Subcutaneous abdominal adipose tissue (tissue), 5 donors: ENCODE measurements around the gene TARS1.

Experiments
- H3K27ac ChIP-seq: one replicate; pipeline ENCODE4 v1.7.0; 2013; ENCODE audit warnings: low read depth, mild to moderate bottlenecking, inconsistent platforms, low read length, moderate library complexity
- H3K27me3 ChIP-seq, 5 donors: one replicate each; pipeline ENCODE4 v1.7.0; 2013; ENCODE audit warnings: low read length in 5 of 5, inconsistent platforms in 1 of 5; ENCODE audit not compliant: control insufficient read depth in 5 of 5, insufficient read depth in 4 of 5
- H3K36me3 ChIP-seq, 5 donors: one replicate each; pipeline ENCODE4 v1.7.0; 2013; ENCODE audit warnings: low read length in 5 of 5; ENCODE audit not compliant: control insufficient read depth in 5 of 5, insufficient read depth in 5 of 5
- H3K4me1 ChIP-seq, 5 donors: one replicate each; pipeline ENCODE4 v1.7.0; 2013; ENCODE audit warnings: low read length in 5 of 5, mild to moderate bottlenecking in 3 of 5, moderate library complexity in 1 of 5; ENCODE audit not compliant: control insufficient read depth in 5 of 5, insufficient read depth in 5 of 5
- H3K4me3 ChIP-seq, 5 donors: one replicate each; pipeline ENCODE4 v1.7.0; 2013; ENCODE audit warnings: low read length in 5 of 5, low read depth in 1 of 5
- H3K9ac ChIP-seq, 5 donors: one replicate each; pipeline ENCODE4 v1.7.0; 2013; ENCODE audit warnings: low read length in 5 of 5, mild to moderate bottlenecking in 4 of 5, moderate library complexity in 3 of 5
- H3K9me3 ChIP-seq, 5 donors: one replicate each; pipeline ENCODE4 v1.7.0; 2013; ENCODE audit warnings: low read length in 5 of 5; ENCODE audit not compliant: control insufficient read depth in 5 of 5
- donor health status: healthy.
- donor health status: healthy.
- donor health status: healthy.
- donor health status: healthy.
- donor health status: healthy.

Gene TARS1

GRCh38 chr5:33480876-33481275 is 40.1 kb downstream of the TARS1 start:
- no peak overlapping the region for H3K27ac ChIP-seq
- H3K4me1 ChIP-seq: no peaks in the 10 kb centered on the region
- no peak overlapping the region for H3K4me3 ChIP-seq
- no peaks in the 10 kb centered on the region for H3K9me3 ChIP-seq
- no peak overlapping the region for H3K9ac ChIP-seq
- peaks cover 0 to 8% (median 0%) of the 10 kb centered on the region in 5 donors for H3K36me3 ChIP-seq
- no peaks in the 10 kb centered on the region for H3K27me3 ChIP-seq

GRCh38 chr5:33482335-33482734 is 41.6 kb downstream of the TARS1 start:
- Histone ChIP-seq H3K27me3 (no peaks in the 10 kb centered on the region), H3K36me3 (peaks cover 0 to 4% (median 0%) of the 10 kb centered on the region in 5 donors), H3K27ac (no peak overlapping the region), H3K4me1 (no peaks in the 10 kb centered on the region), H3K4me3 (no peak overlapping the region), H3K9ac (no peak overlapping the region), H3K9me3 (no peaks in the 10 kb centered on the region)

GRCh38 chr5:33487236-33487635 is 46.5 kb downstream of the TARS1 start:
- Histone ChIP-seq H3K36me3 (no peaks in the 10 kb centered on the region), H3K4me3 (no peak overlapping the region), H3K27me3 (no peaks in the 10 kb centered on the region), H3K4me1 (no peaks in the 10 kb centered on the region), H3K27ac (no peak overlapping the region), H3K9me3 (peaks cover 0 to 2% (median 0%) of the 10 kb centered on the region in 5 donors), H3K9ac (no peak overlapping the region)

GRCh38 chr5:33488558-33489355 is 48.0 kb downstream of the TARS1 start:
- no peaks in the 10 kb centered on the region for H3K36me3 ChIP-seq
- no peak overlapping the region for H3K27ac ChIP-seq
- H3K4me3 ChIP-seq: no peak overlapping the region
- peaks cover 0 to 2% (median 0%) of the 10 kb centered on the region in 5 donors for H3K9me3 ChIP-seq
- H3K27me3 ChIP-seq: no peaks in the 10 kb centered on the region
- H3K9ac ChIP-seq: no peak overlapping the region
- no peaks in the 10 kb centered on the region for H3K4me1 ChIP-seq

GRCh38 chr5:33489481-33490067 is 48.8 kb downstream of the TARS1 start:
- no peaks in the 10 kb centered on the region for H3K36me3 ChIP-seq
- peaks cover 0 to 2% (median 0%) of the 10 kb centered on the region in 5 donors for H3K9me3 ChIP-seq
- H3K27me3 ChIP-seq: no peaks in the 10 kb centered on the region
- H3K9ac ChIP-seq: no peak overlapping the region
- H3K27ac ChIP-seq: no peak overlapping the region
- no peak overlapping the region for H3K4me3 ChIP-seq
- H3K4me1 ChIP-seq: peaks cover 0 to 8% (median 0%) of the 10 kb centered on the region in 5 donors

GRCh38 chr5:33490071-33490665 is 49.4 kb downstream of the TARS1 start:
- Histone ChIP-seq H3K4me3 (no peak overlapping the region), H3K36me3 (no peaks in the 10 kb centered on the region), H3K27ac (no peak overlapping the region), H3K4me1 (peaks cover 0 to 13% (median 0%) of the 10 kb centered on the region in 5 donors), H3K9ac (no peak overlapping the region), H3K27me3 (no peaks in the 10 kb centered on the region), H3K9me3 (peaks cover 0 to 2% (median 0%) of the 10 kb centered on the region in 5 donors)

GRCh38 chr5:33491941-33492340 is 51.2 kb downstream of the TARS1 start:
- Histone ChIP-seq H3K4me3 (no peak overlapping the region), H3K27me3 (no peaks in the 10 kb centered on the region), H3K36me3 (no peaks in the 10 kb centered on the region), H3K9ac (no peak overlapping the region), H3K4me1 (peaks cover 0 to 18% (median 0%) of the 10 kb centered on the region in 5 donors), H3K9me3 (peaks cover 0 to 2% (median 0%) of the 10 kb centered on the region in 5 donors), H3K27ac (no peak overlapping the region)

- Histone ChIP-seq H3K4me1 (peaks cover 0 to 18% (median 0%) of the 10 kb centered on the region in 5 donors), H3K9me3 (no peaks in the 10 kb centered on the region)
Observed at GRCh38 chr5:33494466-33494865, 53.7 kb downstream of the TARS1 start.

GRCh38 chr5:33501260-33501659 is 60.5 kb downstream of the TARS1 start:
- no peak overlapping the region for H3K27ac ChIP-seq
- H3K27me3 ChIP-seq: no peaks in the 10 kb centered on the region
- H3K4me3 ChIP-seq: no peak overlapping the region
- no peaks in the 10 kb centered on the region for H3K9me3 ChIP-seq
- H3K9ac ChIP-seq: no peak overlapping the region
- H3K4me1 ChIP-seq: no peaks in the 10 kb centered on the region
- H3K36me3 ChIP-seq: no peaks in the 10 kb centered on the region

More at GRCh38 chr5:33494466-33494865, 53.7 kb downstream of the TARS1 start:
- H3K4me3 ChIP-seq: no peak overlapping the region
- H3K36me3 ChIP-seq: no peaks in the 10 kb centered on the region
- H3K27ac ChIP-seq: no peak overlapping the region
- H3K27me3 ChIP-seq: no peaks in the 10 kb centered on the region
- no peak overlapping the region for H3K9ac ChIP-seq

GRCh38 chr5:33501899-33502298 is 61.1 kb downstream of the TARS1 start:
- Histone ChIP-seq H3K27ac (no peak overlapping the region), H3K4me3 (no peak overlapping the region), H3K27me3 (no peaks in the 10 kb centered on the region), H3K36me3 (no peaks in the 10 kb centered on the region), H3K4me1 (no peaks in the 10 kb centered on the region), H3K9me3 (no peaks in the 10 kb centered on the region), H3K9ac (no peak overlapping the region)
